HepG2 (cell line): Measurements from ENCODE around the gene INO80. TPM values are rescaled to one million over a fixed set of nuclear protein-coding genes. Genes with fewer than 3 reads are reported as not detected.
A peak's percentile ranks its signal among the peaks of the same experiment; 100 is the strongest.

ENCODE experiments used
- AHDC1 ChIP-seq: sonication (generic); formaldehyde crosslinking; IDR thresholded peaks from 2 replicates; pipeline ENCODE4 v1.5.1; 2020; ENCODE audit warnings: mild to moderate bottlenecking, missing genetic modification reagents, borderline replicate concordance
- ATAD3A ChIP-seq: sonication (generic); formaldehyde crosslinking; IDR thresholded peaks from 2 replicates; pipeline ENCODE4 v1.4.0; 2020; ENCODE audit warnings: missing genetic modification reagents
- CTCF ChIP-seq: sonication (generic); formaldehyde crosslinking; IDR thresholded peaks from 2 replicates; pipeline ENCODE4 v1.5.0; 2020; ENCODE audit warnings: mild to moderate bottlenecking, missing genetic modification reagents, moderate library complexity
- IRX3 ChIP-seq: sonication (generic); formaldehyde crosslinking; IDR thresholded peaks from 2 replicates; pipeline ENCODE4 v1.8.1; 2023; ENCODE audit warnings: mild to moderate bottlenecking, low read depth, missing genetic modification reagents, borderline replicate concordance
- KLF6 ChIP-seq: IDR thresholded peaks from 2 replicates; pipeline ENCODE4 v1.8.0; 2016; ENCODE audit warnings: missing biosample characterization, missing genetic modification reagents
- LRRFIP1 ChIP-seq: sonication (generic); formaldehyde crosslinking; conservative IDR thresholded peaks from 2 replicates; pipeline ENCODE4 v1.4.0; 2020; ENCODE audit warnings: missing genetic modification reagents
- NFIC ChIP-seq: IDR thresholded peaks from 2 replicates; pipeline ENCODE4 v1.6.1; 2012; ENCODE audit warnings: mild to moderate bottlenecking, low read length, inconsistent platforms
- RAD51 ChIP-seq: fragments of 450-650 bp; IDR thresholded peaks from 2 replicates; pipeline ENCODE4 v1.6.1; 2016; ENCODE audit warnings: borderline replicate concordance
- SNAI1 ChIP-seq: sonication (generic); formaldehyde crosslinking; IDR thresholded peaks from 2 replicates; pipeline ENCODE4 v1.5.0; 2020; ENCODE audit warnings: mild to moderate bottlenecking, missing genetic modification reagents, borderline replicate concordance
- THAP8 ChIP-seq: sonication (generic); formaldehyde crosslinking; IDR thresholded peaks from 2 replicates; pipeline ENCODE4 v1.5.1; 2020; ENCODE audit warnings: missing genetic modification reagents, mild to moderate bottlenecking, borderline replicate concordance
- XRCC5 ChIP-seq: fragments of 200-400 bp; formaldehyde crosslinking; optimal IDR thresholded peaks from 2 replicates; pipeline ENCODE3; 2017; ENCODE audit warnings: mild to moderate bottlenecking, low read length
- ZC3H13 ChIP-seq: sonication (generic); formaldehyde crosslinking; IDR thresholded peaks from 2 replicates; pipeline ENCODE4 v1.8.1; 2023; ENCODE audit warnings: mild to moderate bottlenecking, missing genetic modification reagents, moderate library complexity
- ZNF124 ChIP-seq: sonication (generic); formaldehyde crosslinking; IDR thresholded peaks from 2 replicates; pipeline ENCODE4 v1.4.0; 2020; ENCODE audit warnings: missing genetic modification reagents
- ZNF350 ChIP-seq: sonication (generic); formaldehyde crosslinking; IDR thresholded peaks from 2 replicates; pipeline ENCODE4 v1.4.0; 2020; ENCODE audit warnings: mild to moderate bottlenecking, low read depth, missing genetic modification reagents, borderline replicate concordance
- ZNF569 ChIP-seq: sonication (generic); formaldehyde crosslinking; IDR thresholded peaks from 2 replicates; pipeline ENCODE4 v1.5.0; 2020; ENCODE audit warnings: mild to moderate bottlenecking, missing genetic modification reagents, moderate library complexity, borderline replicate concordance
- ZSCAN29 ChIP-seq: sonication (generic); formaldehyde crosslinking; conservative IDR thresholded peaks from 2 replicates; pipeline ENCODE4 v1.4.0; 2020; ENCODE audit warnings: mild to moderate bottlenecking, missing genetic modification reagents
- polyA plus RNA-seq, 8 experiments: library from polyadenylated mRNA; depleted of rRNA in 3 of 8; stranded (reverse) in 7 of 8; unstranded in 1 of 8; fragments of >200 nt; fragmentation: Illumina TruSeq in 4 of 8; extraction: Trizol in 4 of 8; gene quantifications; 2 replicates each; pipeline versions ENCODE4 v1.2.1 to v1.2.3, GENCODE V29; 2011 to 2016; ENCODE audit warnings: low read depth in 4 of 8, missing spikeins in 1 of 8, mixed read lengths in 1 of 8; ENCODE audit not compliant: insufficient read depth in 1 of 8
- total RNA-seq, 5 experiments: library from RNA; depleted of rRNA; stranded (reverse); fragments of >200 nt; fragmentation: Illumina TruSeq; extraction: Trizol; gene quantifications; 2 replicates each; pipeline ENCODE4 v1.2.3, GENCODE V29; 2016; ENCODE audit warnings: low read depth in 1 of 5

The INO80 gene
- total and polyA plus RNA-seq, 2 of the 13 experiments (the other 11 are each of a cell fraction or from before 2014, with no cell fraction given): 3.6 to 14.8 TPM

- TF ChIP-seq ATAD3A (CRISPR knock-in tag) (no peak), RAD51 (no peak), ZNF350 (CRISPR knock-in tag) (peak; percentile 70), ZNF124 (CRISPR knock-in tag) (no peak; the same call in 1 of the 2 replicates), KLF6 (peak; percentile 26; the same call in 1 of the 2 replicates), NFIC (no peak), LRRFIP1 (CRISPR knock-in tag) (no peak), ZNF569 (CRISPR knock-in tag) (no peak), THAP8 (CRISPR knock-in tag) (peak; percentile 82; the same call in 1 of the 2 replicates), SNAI1 (CRISPR knock-in tag) (peak; percentile 70), AHDC1 (CRISPR knock-in tag) (no peak), ZC3H13 (peak; percentile 64; the same call in 1 of the 2 replicates), ZSCAN29 (CRISPR knock-in tag) (no peak), IRX3 (0 out of 2 replicates have a peak, but pooled peaks have one; percentile 59), XRCC5 (peak; percentile 97), CTCF (no peak)
These were observed at the start of gene INO80 (continued) for GRCh38 chr15:41116116-41116961.
